Uterus (tissue), 2 donors: ENCODE data around the gene NHSL1.

Experiments
- POLR2A ChIP-seq, 2 donors: fragments of 450-650 bp; IDR thresholded peaks; one replicate each; pipeline ENCODE4 v1.6.1; 2016; ENCODE audit warnings: antibody characterized with exemption in 2 of 2, mild to moderate bottlenecking in 1 of 2, moderate library complexity in 1 of 2
- TF ChIP-seq, protein P1 (sequence below), 4 experiments: fragments of 200-600 bp in 2 of 4; fragments of 450-650 bp in 2 of 4; sonication (generic) in 2 of 4; IDR thresholded peaks; one replicate each; pipeline ENCODE4 v1.5.1; 2016 to 2019; ENCODE audit warnings: antibody characterized with exemption in 4 of 4, mild to moderate bottlenecking in 2 of 4, moderate library complexity in 1 of 4

DNA sequence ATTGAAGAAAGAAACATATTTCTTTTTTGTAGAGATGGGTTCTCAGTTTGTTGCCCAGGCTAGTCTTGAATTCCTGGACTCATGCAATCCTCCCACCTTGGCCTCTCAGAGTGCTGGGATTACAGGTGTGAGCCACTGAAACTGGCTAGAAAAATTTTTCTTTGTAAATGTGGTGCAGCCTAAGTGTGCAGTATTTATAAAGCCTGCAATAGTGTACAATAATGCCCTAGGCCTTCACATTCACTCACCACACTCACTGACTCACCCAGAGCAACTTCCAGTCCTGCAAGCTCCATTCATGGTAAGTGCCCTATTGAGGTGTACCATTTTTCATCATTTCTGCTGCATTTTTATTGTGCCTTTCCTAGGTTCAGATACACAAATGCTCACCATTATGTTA is 31.4 kb downstream of the NHSL1 start:
- TF ChIP-seq, protein P1, sequence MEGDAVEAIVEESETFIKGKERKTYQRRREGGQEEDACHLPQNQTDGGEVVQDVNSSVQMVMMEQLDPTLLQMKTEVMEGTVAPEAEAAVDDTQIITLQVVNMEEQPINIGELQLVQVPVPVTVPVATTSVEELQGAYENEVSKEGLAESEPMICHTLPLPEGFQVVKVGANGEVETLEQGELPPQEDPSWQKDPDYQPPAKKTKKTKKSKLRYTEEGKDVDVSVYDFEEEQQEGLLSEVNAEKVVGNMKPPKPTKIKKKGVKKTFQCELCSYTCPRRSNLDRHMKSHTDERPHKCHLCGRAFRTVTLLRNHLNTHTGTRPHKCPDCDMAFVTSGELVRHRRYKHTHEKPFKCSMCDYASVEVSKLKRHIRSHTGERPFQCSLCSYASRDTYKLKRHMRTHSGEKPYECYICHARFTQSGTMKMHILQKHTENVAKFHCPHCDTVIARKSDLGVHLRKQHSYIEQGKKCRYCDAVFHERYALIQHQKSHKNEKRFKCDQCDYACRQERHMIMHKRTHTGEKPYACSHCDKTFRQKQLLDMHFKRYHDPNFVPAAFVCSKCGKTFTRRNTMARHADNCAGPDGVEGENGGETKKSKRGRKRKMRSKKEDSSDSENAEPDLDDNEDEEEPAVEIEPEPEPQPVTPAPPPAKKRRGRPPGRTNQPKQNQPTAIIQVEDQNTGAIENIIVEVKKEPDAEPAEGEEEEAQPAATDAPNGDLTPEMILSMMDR (IDR thresholded peaks at IDR 0.05), result no peak
- TF ChIP-seq POLR2A (IDR thresholded peaks at IDR 0.05), result no peak
